Natural killer cell (primary cell): ENCODE data around the gene NRXN3. TPM values are rescaled to one million over a fixed set of nuclear protein-coding genes. Genes with fewer than 3 reads are reported as not detected.

Experiments
- ATAC-seq, 3 donors: fragments of 150-1000 bp in 2 of 3; fragments of 200-7000 bp in 1 of 3; cut with Tn5 transposase; 1 replicate in 1 of 3; 2 replicates in 2 of 3; pipeline ENCODE4 v1.10.0; 2021; ENCODE audit warnings: mild to moderate bottlenecking in 2 of 3, moderate library complexity in 2 of 3
- DNase-seq, 2 donors: peaks; one replicate each; pipeline versions ENCODE4 v3.0.0 to v3.0.0-alpha.2; 2013 to 2021; ENCODE audit warnings: mixed read lengths in 1 of 2
- H3K27ac ChIP-seq: one replicate; pipeline ENCODE4 v1.5.1; 2013; ENCODE audit warnings: mild to moderate bottlenecking, low read length
- H3K27me3 ChIP-seq: one replicate; pipeline ENCODE4 v1.6.1; 2013; ENCODE audit warnings: low read length; ENCODE audit not compliant: control insufficient read depth, insufficient read depth
- H3K36me3 ChIP-seq: one replicate; pipeline ENCODE4 v1.6.1; 2013; ENCODE audit warnings: low read length; ENCODE audit not compliant: control insufficient read depth, insufficient read depth
- H3K4me1 ChIP-seq: one replicate; pipeline ENCODE4 v1.6.1; 2013; ENCODE audit warnings: low read length; ENCODE audit not compliant: control insufficient read depth, insufficient read depth
- H3K4me3 ChIP-seq: one replicate; pipeline ENCODE4 v1.5.1; 2013; ENCODE audit warnings: low read length
- H3K9me3 ChIP-seq: one replicate; pipeline ENCODE4 v1.6.1; 2013; ENCODE audit warnings: low read length; ENCODE audit not compliant: control insufficient read depth, insufficient read depth
- H3K27ac Mint-ChIP-seq, 2 donors: one replicate each; pipeline ENCODE4 v1.8.0; 2022; ENCODE audit warnings: mild to moderate bottlenecking in 2 of 2, mixed read lengths in 2 of 2, moderate library complexity in 1 of 2
- H3K27me3 Mint-ChIP-seq, 2 donors: one replicate each; pipeline ENCODE4 v1.8.0; 2022; ENCODE audit warnings: low read depth in 2 of 2, mixed read lengths in 2 of 2
- H3K36me3 Mint-ChIP-seq: one replicate; pipeline ENCODE4 v1.8.0; 2022; ENCODE audit warnings: mixed read lengths
- H3K4me1 Mint-ChIP-seq, 2 donors: one replicate each; pipeline ENCODE4 v1.8.0; 2022; ENCODE audit warnings: mixed read lengths in 2 of 2
- H3K4me3 Mint-ChIP-seq: one replicate; pipeline ENCODE4 v1.8.0; 2022; ENCODE audit warnings: mild to moderate bottlenecking, moderate library complexity, mixed read lengths
- H3K9me3 Mint-ChIP-seq, 2 donors: one replicate each; pipeline ENCODE4 v1.8.0; 2022; ENCODE audit warnings: mixed read lengths in 2 of 2
- WGBS: methylation state at CpG from one replicate; pipeline ENCODE4 v1.1.7; 2013; ENCODE audit warnings: missing lambda C conversion rate; ENCODE audit not compliant: insufficient coverage; 5-methylcytosine and 5-hydroxymethylcytosine counted together
- intact Hi-C: fragments of 100-400 bp; cut with micrococcal nuclease; formaldehyde crosslinking; loops from one replicate; pipeline ENCODE4 v1.14.2; 2022
- total RNA-seq, 4 donors: library from RNA; stranded (reverse); fragments of 120-200 nt in 1 of 4; gene quantifications; one replicate each; pipeline versions ENCODE4 v1.2.3 to v1.2.4, GENCODE V29; 2013 to 2022
- TF ChIP-seq, protein P1 (sequence below): fragments of 200-600 bp; IDR thresholded peaks from one replicate; pipeline ENCODE4 v1.8.0; 2022; ENCODE audit warnings: antibody characterized with exemption

NRXN3 gene
- total RNA-seq, 3 donors from 2014 or later (not counting 1 experiment from before 2014, with no cell fraction given), result not detected

DNA sequence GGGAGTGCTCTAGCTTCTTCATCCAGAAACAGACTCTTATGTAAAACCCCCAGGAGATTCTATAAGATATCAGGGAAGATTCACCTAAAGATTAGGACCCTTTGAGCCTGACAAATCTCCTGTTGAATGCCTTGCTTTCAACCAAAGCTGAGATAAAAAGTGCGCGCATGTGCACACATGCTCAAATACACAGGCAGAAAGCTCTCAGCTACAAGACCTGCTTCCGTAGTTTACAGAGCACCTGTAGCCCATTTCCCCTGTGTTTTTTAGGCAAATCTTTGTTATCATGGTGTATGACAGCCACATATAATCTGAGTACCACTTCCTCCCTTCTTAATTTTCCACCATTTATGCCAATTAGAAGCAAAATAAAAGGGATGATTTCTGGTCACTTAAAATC, 866.9 kb downstream of the NRXN3 start:
- Histone ChIP-seq H3K4me1 (no peaks in the 10 kb centered on the region), H3K36me3 (no peaks in the 10 kb centered on the region), H3K27ac (no peak overlapping the region), H3K27me3 (no peaks in the 10 kb centered on the region), H3K4me3 (no peak overlapping the region), H3K9me3 (peaks cover 4% of the 10 kb centered on the region)
- no peak overlapping the region for H3K4me3 Mint-ChIP-seq
- DNase-seq (no peak), ATAC-seq (no peak)
- no peaks in the 10 kb centered on the region for H3K27me3 Mint-ChIP-seq
- intact Hi-C loops, result no loop called here
- no peak overlapping the region for H3K27ac Mint-ChIP-seq
- peaks cover 5 to 11% of the 10 kb centered on the region in 2 donors for H3K9me3 Mint-ChIP-seq
- H3K36me3 Mint-ChIP-seq, result no peaks in the 10 kb centered on the region
- TF ChIP-seq, protein P1, sequence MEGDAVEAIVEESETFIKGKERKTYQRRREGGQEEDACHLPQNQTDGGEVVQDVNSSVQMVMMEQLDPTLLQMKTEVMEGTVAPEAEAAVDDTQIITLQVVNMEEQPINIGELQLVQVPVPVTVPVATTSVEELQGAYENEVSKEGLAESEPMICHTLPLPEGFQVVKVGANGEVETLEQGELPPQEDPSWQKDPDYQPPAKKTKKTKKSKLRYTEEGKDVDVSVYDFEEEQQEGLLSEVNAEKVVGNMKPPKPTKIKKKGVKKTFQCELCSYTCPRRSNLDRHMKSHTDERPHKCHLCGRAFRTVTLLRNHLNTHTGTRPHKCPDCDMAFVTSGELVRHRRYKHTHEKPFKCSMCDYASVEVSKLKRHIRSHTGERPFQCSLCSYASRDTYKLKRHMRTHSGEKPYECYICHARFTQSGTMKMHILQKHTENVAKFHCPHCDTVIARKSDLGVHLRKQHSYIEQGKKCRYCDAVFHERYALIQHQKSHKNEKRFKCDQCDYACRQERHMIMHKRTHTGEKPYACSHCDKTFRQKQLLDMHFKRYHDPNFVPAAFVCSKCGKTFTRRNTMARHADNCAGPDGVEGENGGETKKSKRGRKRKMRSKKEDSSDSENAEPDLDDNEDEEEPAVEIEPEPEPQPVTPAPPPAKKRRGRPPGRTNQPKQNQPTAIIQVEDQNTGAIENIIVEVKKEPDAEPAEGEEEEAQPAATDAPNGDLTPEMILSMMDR, result no peak
- 73% methylated on average over 3 of the region's 3 CpGs for WGBS
- H3K4me1 Mint-ChIP-seq, result no peaks in the 10 kb centered on the region

DNA sequence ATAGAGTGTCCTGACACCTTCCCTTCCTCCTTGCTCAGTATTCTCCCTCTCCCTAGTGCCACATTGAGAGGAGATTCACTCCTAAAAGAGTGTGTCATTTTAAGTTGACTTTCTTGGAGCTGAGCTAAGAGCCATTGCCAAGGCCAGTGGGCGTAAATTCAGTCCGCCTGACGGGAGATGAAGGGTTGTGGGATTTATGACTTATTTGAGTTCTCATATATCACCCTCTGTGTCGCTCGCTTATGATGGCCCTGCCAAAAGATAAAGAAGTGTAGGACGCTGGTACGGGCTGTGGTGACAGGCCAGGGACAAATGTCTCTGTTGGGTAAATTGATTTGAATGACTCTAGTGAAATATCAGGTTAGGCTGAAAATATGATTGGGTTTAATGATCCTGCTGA, 867.4 kb downstream of the NRXN3 start:
- H3K9me3 ChIP-seq, result peaks cover 4% of the 10 kb centered on the region
- intact Hi-C loops, result no loop called here
- H3K36me3 ChIP-seq, result no peaks in the 10 kb centered on the region
- no peak overlapping the region for H3K4me3 ChIP-seq
- peaks cover 5 to 11% of the 10 kb centered on the region in 2 donors for H3K9me3 Mint-ChIP-seq
- H3K27ac ChIP-seq, result no peak overlapping the region
- H3K27ac Mint-ChIP-seq, result no peak overlapping the region
- 81% methylated on average over 7 of the region's 7 CpGs for WGBS
- H3K36me3 Mint-ChIP-seq, result no peaks in the 10 kb centered on the region
- no peaks in the 10 kb centered on the region for H3K4me1 Mint-ChIP-seq
- no peaks in the 10 kb centered on the region for H3K27me3 Mint-ChIP-seq
- DNase-seq (no peak), ATAC-seq (no peak)
- no peak overlapping the region for H3K4me3 Mint-ChIP-seq
- H3K27me3 ChIP-seq, result no peaks in the 10 kb centered on the region
- TF ChIP-seq, protein P1, result no peak
- H3K4me1 ChIP-seq, result no peaks in the 10 kb centered on the region

DNA sequence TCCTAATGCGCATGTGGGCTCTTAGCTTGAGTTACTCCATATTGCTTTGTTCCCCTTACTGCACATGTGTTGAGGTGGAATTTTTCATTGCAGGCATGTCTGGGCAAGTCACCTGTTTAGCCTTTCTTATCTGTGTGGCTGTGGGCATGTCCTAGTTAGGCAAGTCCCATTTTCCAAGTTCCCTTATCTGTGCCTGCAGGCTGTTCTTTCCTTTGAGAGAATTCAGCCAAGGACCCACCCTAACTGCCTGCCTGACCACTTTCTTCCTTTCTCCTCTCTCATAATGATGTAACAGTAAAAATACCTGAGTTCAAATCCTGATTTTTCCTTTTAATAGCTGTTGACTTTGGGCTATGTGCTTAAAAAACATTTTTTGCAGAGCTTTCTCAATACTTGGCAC, 870.6 kb downstream of the NRXN3 start:
- no peak for ATAC-seq
- 100% methylated on average over 1 of the region's 1 CpG for WGBS

More for the DNA sequence above, 870.6 kb downstream of the NRXN3 start:
- Histone ChIP-seq H3K4me1 (no peaks in the 10 kb centered on the region), H3K36me3 (no peaks in the 10 kb centered on the region), H3K9me3 (peaks cover 4% of the 10 kb centered on the region), H3K27me3 (no peaks in the 10 kb centered on the region), H3K27ac (no peak overlapping the region), H3K4me3 (no peak overlapping the region)
- Mint-ChIP-seq H3K27ac (no peak overlapping the region), H3K9me3 (peaks cover 3 to 8% of the 10 kb centered on the region in 2 donors), H3K27me3 (no peaks in the 10 kb centered on the region), H3K36me3 (no peaks in the 10 kb centered on the region), H3K4me3 (no peak overlapping the region), H3K4me1 (no peaks in the 10 kb centered on the region)
- intact Hi-C loops, result no loop called here
- DNase-seq, result no peak
- TF ChIP-seq, protein P1, result no peak
